ENCODE data around the gene DBET. TPM values are rescaled to one million over a fixed set of nuclear protein-coding genes. Genes with fewer than 3 reads are reported as not detected.
"Not testable (repeated sequence)": the region's sequence is repeated elsewhere in the genome, so short reads cannot be mapped to it uniquely, and the experiment has no call there.

Gene DBET
- total RNA-seq = not detected in 2 replicates

DNA sequence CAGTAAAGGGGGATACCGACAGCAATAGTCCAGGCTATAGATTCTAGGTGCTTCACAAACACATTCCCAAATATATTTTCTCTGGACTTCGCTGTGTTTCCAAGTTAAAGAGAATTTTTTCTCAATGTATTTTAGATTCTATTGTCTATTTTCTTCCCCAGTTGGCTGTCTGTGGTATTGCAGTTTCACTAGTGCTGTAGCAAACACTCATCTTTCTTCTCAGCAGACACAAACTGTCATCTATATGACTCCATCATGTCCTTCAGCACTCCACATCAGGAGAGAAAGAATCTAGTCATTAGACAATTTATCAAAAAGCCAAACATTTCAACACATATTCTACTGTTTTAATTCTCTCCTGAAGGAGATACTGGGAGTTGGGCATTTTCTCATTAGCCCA lies at the start of gene DBET:
Gene DBET (plus strand): TSS at position 161 of the 400 bp plus-strand sequence.
- DNase-seq (ENCODE audit: extremely low read depth, low read depth, low spot score) = not testable (repeated sequence)

DNA sequence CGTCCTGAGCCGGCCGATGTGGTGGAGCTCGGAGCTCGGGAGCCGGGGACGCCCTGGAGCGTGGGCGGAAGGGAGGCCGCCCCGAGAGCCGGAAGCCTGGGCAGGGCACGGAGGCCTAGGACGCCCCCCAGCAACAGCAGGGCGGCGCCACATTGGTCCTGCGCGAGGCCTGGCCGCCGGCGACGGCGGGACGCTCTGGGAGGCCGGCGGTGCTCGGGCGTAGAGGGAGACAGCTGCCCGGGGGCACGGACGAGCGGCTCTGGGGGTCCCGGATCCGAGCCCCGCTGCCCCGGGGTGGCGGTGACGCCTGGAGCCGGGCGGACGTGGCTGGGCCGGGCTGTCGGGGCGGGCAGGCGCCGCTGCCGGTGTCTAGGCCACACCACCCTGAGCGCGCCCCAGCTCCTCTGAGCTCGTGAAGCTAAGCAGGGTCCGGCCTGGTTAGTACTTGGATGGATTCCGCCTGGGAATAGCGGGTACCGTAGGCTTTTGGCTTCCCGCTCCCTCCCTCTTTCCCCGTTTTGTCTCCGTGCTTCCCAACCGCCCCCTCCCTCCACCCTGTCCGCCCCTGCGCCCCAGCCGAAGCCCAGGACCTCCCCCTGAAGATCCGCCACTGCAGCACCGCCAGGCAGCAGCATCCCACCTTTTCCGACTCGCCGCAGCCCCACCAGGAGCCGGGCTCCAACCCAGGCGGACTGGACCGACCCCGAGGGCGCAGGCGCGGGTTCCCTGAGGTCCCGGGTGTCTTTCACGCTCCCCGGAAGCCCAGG lies 49.3 kb upstream of the DBET start:
- no peak for DNase-seq (ENCODE audit: extremely low read depth, low read depth, low spot score)

DNA sequence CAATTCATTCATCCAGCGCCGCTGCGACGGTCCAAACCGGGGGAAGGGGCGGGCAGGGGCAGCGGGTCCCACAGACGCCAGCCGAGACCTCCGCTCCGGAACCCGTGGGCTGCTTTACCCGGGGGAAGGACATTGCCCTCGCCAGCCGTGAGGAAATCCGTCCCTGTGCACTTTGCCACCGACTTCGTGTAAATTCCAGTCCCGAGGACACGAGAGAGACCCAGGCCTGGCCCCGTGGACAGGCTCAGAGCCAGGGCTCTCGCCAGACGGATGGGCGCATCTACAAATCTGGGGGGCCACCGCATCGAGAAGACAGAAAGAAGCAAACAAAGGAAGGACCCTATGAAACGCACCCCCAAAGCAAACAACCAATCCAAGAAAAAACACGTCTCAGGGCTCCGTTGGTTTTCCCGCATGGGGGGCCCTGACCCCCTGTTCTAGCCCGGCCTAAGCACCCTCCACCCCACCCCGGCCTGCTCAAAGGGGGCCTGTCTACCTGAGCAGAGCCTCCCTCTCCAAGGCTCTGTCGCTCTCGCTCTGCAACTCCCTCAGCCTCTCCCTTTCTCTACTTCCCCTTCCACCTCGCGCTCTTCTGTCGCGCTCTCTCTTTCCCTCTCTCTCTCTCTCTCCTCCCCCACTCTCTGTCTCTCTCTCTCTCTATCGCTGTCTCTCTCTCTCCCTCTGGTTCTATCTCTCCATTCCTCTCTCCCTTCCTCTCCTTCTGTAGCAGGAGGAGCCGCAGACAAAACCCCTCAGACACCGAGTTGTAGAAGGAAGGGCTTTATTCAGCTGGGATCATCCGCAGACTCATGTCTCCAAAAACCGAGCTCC lies 48.5 kb upstream of the DBET start:
- DNase-seq (ENCODE audit: extremely low read depth, low read depth, low spot score) = no peak

DNA sequence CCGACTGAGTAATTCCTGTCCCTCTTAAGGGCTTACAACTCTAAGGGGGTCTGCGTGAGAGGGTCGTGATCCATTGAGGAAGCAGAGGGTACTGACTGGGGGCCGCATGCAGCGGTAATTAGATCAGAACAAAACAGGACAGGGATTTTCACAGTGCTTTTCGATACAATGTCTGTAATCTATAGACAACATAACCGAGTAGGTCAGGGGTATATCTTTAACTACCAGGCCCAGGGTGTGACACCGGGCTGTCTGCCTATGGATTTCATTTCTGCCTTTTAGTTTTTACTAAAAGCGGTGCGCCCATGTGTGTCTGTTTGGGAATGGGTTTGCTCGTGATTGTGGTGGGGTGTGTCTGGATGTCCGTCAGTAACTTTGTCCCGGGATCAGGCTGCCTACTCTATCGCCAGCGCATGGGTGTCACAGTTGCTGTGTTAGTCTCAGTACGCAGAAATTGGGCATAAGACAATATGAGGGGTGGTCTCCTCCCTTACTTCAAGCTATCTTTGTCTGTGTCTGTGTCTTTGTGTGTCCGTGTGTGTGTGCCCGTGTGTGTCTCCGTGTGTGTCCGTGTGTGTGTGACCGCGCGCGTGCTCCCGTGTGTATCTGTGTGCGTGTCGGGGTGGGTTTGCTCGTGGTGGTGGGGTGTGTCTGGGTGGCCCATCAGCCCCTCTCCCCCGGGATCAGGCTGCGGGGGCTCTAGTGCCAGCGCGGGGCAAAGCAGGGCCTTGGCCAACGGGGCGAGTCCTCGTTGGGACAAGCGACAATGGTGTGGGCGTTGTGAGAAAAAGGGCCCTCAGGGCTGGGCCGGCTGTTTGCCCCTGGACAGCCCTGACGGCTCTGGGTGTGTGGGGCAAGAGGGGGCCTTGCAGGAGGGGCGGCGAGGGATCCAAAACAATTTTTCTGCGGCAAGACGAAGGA lies 47.7 kb upstream of the DBET start:
- no peak for DNase-seq (ENCODE audit: extremely low read depth, low read depth, low spot score)

DNA sequence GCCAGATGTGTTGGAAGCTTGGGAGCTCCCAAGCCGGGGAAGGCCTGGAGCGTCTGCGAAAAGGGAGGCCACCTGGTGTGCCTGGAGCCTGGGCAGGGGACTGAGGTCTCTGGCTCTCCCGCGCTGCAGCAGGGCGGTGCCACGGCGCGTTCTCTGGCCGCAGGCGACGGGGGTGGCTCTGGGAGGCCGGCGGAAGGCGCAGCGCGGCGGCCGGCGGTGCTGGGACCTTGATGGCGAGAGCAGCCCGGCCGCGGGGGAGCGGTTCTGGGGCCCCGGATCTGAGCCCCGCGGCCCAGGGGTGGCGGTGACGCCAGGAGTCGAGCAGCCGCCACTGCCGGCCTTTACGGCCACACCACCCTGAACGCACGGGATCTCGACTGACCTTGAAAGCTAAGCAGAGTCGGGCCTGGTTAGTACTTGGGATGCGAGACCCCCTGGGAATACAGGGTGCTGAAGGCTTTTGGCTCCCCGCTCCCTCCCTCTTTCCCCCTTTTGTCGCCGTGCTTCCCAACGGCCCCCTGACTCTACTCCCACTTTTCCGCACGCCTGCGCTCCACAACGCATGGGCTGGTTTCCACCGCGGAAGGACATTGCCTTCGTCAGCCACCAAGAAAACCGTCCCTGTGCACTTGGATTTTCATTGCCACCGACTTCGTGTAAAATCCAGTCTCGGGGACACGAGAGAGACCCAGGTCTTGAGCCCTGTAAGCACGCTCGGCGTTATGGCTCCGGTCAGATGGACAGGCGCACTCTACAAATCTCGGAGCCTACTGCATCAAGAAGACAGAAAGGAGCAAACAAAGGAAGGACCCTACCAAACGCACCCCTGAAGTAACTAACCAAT lies 46.7 kb upstream of the DBET start:
- no peak for DNase-seq (ENCODE audit: extremely low read depth, low read depth, low spot score)

DNA sequence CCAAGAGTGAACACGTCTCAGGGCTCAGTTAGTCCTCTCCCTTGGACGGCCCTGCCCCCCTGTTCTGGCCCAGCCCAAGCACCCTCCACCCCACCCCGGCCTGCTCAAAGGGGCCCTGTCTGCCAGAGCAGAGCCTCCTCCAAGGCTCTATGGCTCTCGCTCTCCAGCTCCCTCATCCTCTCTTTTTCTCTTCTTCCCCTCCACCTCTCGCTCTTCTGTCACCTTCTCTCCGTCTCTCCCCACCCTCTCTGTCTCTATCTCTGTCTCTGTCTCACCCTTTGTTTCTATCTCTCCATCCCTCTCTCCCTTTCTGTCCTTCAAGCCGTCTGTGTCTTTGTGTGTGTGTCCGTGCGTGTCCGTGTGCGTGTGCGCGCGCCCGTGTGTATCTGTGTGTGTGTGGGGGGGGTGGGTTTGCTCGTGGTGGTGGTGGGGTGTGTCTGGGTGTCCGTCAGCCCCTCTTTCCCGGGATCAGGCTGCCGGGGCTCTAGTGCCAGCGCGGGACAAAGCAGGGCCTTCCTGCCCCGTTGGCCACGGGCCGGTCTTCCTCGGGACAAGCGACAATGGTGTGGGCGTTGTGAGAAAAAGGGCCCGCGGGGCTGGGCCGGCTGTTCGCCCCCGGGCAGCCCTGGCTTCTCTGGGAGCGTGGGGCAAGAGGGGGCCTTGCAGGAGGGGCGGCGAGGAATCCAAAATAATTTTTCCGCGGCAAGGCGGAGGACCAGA lies 45.9 kb upstream of the DBET start:
- no peak for DNase-seq (ENCODE audit: extremely low read depth, low read depth, low spot score)

DNA sequence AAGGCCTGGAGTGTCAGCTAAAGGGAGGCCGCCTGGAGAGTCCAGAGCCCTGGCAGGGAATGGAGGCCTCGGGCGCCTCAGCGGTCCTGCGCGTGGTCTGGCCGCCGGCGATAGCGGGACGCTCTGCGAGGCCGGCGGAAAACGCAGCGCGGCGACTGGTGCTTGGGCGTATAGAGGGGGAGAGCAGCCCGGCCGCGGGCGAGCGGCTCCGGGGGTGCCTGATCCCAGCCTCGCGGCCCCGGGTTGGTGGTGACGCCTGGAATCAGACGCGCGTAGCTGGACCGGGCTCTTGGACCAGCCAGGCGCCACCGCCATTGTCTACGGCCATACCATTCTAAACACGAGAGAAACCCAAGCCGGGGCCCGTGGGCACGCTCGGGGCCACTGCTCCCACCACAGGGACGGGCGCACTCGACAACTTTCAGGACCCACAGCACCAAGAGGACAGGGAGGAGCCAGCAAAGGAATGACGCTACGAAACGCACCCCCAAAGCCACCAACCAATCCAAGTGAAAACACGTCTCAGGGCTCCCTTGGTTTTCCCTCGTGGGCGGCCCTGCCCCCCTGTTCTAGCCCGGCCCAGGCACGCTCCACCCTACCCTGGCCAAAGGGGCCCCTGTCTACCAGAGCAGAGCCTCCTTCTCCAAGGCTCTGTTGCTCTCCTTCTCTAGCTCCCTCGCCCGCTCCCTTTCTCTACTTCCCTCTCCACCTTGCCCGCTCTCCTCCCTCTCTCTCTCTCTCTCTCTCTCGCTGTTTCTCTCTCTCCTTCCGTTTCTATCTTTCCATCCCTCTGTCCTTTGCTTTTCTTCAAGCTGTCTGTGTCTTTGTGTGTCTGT lies 45.1 kb upstream of the DBET start:
- DNase-seq (ENCODE audit: extremely low read depth, low read depth, low spot score) = no peak

DNA sequence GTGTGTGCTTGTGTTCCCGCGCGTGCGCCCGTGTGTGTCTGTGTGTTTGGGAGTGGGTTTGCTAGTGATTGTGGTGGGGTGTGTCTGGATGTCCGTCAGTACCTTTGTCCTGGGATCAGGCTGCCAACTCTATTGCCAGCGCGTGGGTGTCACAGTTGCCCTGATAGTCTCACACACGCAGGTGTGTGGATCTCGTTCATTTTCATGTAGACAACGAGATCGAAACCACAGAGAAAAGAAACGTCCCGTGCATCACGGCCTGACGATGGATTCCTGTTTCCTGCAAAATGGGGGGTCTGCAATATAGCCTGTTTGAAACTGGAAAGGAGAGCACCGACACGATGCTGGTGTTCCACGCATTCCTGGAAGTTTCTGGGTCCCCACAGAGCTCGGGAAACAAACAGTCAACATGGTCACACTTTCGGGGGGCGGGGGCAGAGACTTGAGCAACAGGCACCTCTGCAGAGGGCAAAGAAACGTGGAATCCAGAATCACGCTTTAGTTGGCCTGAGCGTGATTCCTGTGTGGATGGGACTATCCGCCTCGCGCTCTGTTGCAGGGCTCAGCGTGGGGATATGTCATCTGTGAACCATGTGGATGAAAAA lies 44.3 kb upstream of the DBET start:
- not testable (repeated sequence) for DNase-seq (ENCODE audit: extremely low read depth, low read depth, low spot score)

DNA sequence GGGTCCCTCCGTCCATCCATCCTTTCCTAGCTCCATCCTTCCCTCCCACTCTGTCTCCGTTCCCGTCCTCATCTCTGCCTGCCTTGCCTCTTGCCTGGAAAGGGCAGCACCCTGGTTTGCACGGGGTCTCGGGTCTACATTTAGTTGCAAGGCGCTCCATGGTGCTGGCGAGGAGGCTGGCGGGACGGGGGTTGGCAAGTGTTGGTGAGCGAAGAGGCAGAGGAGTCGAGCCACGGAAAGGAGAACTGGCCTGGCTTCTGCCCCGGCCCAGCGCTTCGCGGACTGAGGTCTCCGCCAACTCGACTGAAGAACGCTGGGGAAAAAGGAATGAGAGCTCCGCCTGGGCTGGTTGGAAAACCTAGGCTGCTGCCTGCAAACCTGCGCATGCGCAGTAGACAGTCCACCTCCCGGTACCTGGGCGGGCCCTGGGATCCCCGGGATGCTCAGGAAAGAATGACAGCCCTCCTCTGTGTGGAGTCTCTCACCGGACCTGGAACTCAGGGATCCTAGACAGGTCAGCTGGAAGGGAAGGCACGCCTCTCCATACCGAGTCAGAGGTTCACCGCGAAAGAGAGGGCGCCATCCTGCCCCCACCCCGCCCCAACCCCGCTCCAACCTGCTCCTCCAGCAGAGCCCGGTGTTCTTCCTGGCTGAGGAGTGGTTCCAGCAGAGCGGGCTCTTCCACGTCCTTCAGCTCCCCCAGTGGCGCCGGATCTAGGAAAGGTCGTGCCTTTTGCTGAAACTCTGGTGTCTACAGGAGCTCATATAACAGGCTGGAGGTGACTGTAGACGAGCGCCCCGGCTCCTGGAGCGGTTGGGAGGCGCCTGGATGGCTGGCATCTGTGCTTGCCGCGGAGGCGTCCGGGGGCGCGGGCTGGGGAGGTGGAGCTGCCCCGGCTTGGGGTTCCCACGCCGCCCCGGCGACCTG lies 43.2 kb upstream of the DBET start:
- DNase-seq (ENCODE audit: extremely low read depth, low read depth, low spot score) = no peak

DNA sequence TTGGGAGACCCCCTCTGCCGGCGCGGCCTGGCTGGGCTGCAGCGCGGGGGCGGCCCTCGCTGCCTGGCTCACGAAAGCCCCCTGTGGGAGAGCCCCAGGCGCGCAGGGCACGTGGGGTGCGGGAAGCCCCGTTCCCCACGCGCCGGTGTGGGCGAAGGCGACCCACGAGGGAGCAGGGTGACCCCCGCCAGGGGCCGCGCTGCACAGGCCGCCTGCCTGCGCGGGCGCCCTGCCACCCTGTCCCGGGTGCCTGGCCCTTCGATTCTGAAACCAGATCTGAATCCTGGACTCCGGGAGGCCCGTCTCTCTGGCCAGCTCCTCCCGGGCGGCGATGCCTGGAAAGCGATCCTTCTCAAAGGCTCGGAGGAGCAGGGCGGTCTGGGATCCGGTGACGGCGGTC lies 42.3 kb upstream of the DBET start:
- not testable (repeated sequence) for DNase-seq (ENCODE audit: extremely low read depth, low read depth, low spot score)

DNA sequence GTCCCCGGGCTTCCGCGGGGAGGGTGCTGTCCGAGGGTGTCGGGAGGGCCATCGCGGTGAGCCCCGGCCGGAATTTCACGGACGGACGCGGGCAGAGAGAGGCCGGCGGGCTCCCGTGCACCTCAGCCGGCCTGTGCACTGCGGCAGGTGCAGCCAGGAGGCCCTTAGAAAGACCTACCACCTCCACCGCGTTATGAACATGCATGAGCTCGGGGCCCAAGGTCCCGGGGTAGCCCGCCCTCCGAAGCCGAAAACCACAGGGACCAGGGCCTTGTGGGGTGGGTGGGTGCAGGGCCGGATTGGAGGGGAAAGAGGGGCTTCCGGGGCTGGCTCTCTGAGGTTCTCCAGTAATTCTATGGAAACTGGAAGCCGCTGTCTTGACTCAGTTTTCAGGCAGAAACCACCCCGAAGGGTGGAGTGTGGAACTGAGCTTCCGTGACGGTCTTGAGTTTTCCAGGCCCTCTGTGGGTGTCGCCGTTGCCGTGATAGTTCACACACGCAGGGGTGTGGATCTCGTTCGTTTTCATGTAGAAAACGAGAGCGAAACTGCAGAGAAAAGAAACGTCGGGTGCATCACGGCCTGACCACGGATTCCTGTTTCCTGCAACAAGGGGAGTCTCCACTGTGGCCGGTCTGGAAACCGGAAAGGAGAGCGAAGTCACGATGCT lies 41.6 kb upstream of the DBET start:
- DNase-seq (ENCODE audit: extremely low read depth, low read depth, low spot score) = not testable (repeated sequence)

DNA sequence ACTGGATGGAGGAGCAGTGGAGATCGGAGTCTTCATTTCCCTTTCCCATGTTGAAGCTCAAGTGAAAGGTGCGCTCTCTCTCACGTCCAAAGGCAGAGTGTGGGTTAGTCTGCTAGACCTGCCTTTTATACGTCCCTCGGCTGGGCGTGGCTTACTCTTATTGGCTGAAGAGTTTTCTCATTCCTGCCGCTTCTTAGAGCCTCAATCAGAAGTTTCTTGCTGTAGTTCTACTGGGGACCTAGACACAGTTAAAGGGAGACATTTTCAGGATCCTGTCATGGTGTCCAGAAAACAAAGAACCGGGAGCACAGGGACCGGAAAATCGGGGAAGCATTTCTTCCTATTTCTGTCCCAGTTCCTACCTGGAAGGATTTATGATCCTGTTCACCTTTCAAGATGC lies 37.1 kb upstream of the DBET start, which contains the start of gene FRG2:
Gene FRG2 (minus strand): TSS at position 101 of the 400 bp plus-strand sequence. CDS start 52 bp downstream, at position 49.
- DNase-seq (ENCODE audit: extremely low read depth, low read depth, low spot score) = not testable (repeated sequence)

DNA sequence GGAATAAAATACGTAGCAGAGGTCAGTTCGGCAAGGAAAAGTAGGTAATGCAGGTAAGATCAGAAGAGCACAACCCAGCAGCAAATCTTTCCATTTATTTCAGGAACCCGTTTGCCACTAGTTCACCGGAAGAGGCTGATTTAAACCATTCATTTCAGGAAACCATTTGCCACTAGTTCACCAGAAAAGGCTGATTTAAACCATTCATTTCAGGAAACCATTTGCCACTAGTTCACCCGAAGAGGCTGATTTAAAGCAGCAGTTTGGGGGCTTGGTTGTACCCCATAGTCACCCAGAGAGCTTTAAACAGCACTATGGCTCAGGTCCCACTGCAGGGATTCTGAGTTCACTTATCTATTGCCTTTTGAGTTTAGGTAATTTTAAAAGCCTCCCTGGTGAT lies 33.0 kb upstream of the DBET start:
- not testable (repeated sequence) for DNase-seq (ENCODE audit: extremely low read depth, low read depth, low spot score)

DNA sequence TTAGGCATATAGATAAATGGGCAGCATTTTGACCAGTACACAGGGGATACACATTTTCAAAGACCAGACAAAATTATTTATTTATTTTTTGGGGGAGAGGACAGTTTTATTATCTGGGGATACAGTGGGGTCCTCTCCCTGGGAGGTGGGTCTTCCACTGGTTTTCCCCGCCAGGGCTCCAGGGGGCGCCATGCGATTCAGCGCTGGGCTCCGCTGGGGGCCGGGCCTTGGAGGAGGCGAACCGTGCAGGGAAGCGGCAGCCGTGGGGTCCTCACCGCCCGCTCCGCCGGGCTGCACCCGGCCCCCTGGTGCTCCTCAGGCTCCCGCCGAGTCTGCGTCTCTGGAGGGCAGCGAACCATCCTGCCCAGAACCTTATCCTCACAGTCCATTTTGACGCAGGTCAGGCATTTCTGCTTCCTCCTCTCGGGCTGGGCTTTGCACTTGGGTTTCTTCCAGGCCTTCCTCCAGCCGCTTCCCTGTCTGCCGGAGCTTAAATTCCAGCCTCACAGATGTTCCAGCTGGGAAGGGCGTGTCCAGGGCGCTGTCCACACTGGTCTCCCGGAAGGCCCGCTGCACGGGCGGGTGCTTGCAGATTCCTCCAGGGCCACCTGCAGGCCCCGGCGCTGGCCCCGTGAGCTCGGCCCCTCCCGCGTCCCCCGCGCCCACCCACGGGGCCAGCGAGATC lies 26.5 kb upstream of the DBET start:
- not testable (repeated sequence) for DNase-seq (ENCODE audit: extremely low read depth, low read depth, low spot score)

DNA sequence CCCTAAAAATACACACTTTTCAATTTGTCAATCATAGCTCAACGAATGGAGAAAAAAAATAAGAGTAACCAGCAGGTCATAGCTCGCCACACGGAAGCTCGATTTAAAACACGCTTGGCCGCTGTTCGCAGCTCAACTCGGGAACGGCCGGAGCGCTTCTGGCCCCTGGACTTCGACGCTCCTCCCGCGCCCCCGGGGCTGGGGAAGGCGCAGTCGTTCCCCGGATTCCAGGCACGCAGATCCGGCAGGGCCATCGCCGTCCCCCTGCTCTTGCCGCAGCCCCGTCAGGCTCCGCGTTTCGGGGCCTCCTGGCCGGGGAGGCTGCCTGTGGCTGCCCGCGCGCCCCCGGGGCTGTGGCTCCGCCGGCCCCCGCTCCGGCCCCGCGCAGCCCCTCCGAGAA lies 23.4 kb upstream of the DBET start:
- DNase-seq (ENCODE audit: extremely low read depth, low read depth, low spot score) = not testable (repeated sequence)

DNA sequence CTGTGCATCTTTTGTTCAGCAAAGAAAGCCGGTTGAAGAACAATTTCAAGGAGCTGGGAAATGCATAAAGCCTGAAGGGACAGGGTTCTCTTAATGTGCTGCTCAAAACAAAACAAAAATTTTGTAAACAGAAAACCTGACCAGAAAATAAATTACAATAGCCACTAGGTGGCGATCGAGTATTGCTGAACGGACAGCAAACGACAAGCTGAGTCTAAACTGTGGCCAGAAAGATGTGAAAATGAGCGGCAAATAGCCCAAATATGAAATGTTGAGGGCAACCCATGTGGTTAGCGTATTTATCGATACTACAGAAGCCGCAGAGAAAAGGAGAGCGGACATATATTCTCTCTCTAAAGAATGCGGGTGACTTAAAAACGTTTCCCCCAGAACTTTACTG lies 16.7 kb upstream of the DBET start:
- not testable (repeated sequence) for DNase-seq (ENCODE audit: extremely low read depth, low read depth, low spot score)
